Ureter (tissue), 1 donor: ENCODE results near the gene ADD2. TPM values are rescaled to one million over a fixed set of nuclear protein-coding genes. Genes with fewer than 3 reads are reported as not detected.
A peak's percentile ranks its signal among the peaks of the same experiment; 100 is the strongest.

Experiments
- DNase-seq: peaks from one replicate; pipeline ENCODE4 v3.0.0-alpha.2; 2020; ENCODE audit warnings: low spot score
- total RNA-seq: library from RNA; stranded (reverse); gene quantifications from one replicate; pipeline ENCODE4 v1.2.4, GENCODE V29; 2023
- donor health status: DM: yes; HTN: yes; CAD: no.

The ADD2 gene
- total RNA-seq, 1 donor from 2014 or later = 2.1 TPM

DNA sequence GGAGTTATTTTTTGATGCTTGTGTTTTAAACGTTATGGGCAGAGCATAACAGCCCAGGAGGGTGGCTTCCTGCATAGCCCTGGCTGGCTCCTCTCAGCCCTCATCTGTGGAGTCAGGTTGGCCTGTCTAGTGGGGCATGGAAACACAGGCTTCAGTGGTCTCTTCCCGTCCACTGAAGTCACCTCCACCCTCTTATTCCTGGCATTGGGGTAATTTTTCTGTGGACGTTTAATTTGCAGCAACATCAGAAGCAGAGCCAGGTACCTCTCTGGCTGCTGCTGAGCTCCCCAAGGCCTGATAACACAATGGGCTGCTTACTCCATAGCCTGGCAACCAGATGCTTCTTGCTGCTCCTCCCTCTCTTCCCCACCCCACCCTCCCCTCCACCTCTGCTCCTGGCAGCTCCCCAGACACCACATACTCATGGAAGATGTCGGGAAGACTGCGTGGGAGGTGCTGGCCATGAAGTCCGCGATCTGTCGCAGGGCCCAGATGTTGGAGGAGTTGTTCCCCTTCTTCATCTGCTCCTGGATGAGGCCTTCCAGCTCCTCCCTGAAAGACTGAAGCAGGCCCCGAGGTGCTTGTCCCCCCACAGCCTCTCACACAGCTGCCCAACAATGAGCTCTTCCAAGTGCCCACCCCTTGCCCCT is 64.0 kb downstream of the ADD2 start:
- no peak for DNase-seq

DNA sequence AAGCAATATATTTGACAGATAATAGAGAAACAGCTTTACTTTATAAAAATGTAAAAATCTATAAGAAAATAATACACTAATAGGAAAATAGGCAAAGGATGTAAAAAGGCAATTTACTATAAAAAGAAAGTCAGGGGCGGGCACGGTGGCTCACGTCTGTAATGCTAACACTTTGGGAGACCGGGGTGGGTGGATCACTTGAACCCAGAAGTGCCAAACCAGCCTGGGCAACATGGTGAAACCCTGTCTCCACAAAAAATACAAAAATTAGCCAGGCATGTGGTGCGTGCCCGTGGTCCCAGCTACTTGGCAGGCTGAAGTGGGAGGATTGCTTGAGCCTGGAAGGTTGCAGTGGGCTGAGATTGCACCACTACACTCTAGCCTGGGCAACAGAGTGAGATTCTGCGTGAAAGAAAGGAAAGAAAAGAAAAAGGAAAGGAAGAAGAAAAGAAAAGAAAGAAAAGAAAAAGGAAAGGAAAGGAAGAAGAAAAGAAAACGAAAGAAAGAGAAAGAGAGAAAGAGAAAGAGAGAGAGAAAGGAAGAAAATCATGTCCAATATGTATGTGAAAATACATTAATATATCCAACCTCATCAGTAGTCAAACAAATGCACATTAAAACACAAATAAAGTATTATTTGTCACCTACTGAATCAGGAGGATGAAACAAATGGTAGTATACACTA is 65.1 kb downstream of the ADD2 start:
- DNase-seq = no peak

DNA sequence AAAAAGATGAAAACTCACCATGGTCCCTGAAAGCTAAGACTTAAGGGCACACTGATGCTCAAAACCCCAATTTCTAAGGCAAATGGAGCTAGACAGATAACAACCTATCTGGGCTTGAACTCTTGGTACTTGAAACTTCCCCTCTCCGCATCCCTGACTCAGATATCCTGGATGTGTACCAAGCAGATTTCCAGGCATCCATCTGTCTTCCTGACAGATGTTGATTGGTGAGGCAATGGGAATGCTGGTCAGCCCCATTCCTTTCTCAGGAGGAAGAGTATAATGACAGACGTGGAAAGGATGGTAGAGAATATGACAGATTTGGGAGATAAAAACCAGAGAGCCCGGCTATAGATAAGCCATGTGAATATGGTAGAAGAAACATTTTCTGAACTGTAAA is 69.2 kb downstream of the ADD2 start:
- DNase-seq = no peak

DNA sequence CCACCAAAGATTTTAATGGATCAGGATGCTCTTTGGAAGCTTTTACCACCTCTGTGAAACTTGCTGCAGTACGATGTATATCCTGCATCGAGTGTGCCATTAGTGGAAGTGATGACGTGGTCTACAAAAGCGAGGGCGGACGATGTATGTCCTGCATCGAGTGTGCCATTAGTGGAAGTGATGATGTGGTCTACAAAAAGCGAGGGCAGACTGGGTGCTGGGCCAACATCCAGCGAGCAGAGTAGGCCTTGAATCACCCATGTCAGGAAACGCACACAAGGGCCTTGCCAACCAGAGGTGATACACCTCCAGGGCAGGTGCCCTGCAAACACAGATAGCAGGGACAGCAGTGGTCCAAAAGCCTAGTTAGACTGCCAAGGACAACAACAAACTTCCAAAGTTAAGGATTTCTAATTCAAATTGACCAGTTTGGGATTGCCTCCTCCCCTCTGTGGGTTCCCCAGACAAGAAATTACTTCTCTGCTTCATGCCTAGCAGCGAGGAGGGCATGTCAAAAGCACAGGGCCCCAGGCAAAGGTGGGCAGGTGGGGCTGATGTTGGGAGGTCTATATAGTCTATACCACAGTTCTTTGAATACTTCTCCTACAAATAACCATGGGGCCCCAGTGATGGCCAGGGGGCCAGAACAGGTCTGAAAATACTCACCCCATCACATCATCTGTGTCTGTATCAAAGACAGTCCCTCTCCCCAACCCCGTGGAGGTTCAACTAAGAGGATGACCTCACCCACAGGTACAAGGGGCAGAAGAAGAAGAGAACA is 70.2 kb downstream of the ADD2 start:
- no peak for DNase-seq

DNA sequence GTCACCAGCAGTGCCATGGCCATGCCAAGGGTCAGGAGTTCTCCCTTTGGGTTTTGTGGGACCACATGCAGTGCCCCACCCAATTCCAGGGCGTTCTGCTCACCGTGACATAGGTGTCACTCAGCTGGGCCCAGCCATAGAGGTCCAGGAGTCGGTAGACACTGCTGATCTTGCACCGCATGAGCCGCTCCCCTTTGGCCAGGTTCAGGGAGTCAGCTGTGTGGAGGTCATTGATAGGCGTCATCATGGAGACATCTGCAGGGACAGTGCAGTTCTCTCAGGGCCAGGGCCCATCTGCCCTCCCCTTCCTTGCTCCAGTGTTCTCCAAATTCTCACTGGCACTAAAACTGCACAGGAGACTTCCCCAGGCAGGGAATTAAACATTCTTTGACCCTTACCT is 71.9 kb downstream of the ADD2 start:
- DNase-seq = no peak

DNA sequence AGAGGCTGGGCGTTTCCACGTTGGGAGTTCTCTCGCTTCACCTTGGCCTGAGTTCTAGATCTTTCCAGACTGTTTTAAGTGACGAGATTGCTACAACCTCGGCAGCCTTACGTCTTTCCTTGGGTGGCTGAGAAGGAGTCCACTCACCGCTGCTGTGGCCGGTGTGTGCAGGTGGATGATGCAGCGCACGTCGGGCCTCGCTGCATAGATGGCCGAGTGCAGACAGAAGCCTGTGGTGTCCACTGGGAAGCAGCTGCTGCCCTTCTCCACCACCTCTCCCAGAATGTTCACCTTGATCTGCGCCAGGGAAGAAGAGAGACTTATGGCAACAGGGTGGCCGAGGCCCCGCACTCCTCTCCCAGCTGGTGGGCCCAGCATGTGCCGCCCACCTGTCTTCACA is 75.7 kb downstream of the ADD2 start:
- no peak for DNase-seq

DNA sequence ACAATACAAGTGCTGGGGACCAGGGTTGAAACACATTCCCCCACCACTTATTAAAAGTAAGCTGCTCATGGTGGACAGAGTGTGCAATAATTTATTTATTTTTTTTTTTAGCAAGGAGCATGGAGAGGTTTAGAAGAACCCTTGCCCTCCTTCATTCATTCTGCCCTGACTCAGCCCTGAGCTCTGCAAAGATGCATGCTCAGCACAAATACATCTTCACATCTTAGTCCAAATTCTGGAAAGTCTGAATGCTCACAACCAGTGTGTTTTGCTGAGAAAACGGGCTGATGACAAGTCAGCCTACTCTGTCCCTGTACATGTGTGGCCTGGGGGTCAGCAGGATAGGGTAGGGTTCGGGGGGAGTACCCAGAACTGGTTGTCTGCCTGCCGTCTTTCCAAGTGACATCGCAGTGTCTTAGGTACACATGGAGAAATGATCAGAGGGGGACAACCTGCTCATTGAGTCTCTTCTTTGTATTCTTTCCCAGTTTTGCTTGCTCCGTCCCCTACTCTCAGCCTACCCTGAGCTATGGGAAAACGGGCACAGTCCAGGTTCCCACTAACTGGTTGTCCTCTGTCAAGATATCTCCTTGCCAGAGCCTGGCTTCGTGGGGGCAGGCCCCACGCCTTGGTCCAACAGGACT is 76.4 kb downstream of the ADD2 start:
- no peak for DNase-seq

DNA sequence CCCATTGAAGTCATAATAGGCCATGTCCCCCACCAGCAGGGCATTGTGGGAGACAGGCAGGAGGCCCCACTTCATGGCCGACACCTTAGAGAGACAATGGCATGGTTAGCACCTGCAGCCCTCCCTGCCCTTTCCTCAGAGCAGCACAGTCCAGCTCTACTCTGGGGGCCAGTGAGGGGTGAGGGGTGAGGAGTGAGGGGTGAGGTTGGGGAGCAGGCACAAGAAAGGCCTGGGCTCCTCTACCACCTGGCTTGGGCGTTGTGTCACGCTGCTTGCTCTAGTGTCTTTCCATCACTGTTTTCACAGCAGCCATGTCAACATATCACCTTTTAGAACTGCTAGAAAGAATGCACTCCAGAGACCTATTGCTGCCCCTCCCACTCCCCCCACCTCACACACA is 77.2 kb downstream of the ADD2 start:
- no peak for DNase-seq

DNA sequence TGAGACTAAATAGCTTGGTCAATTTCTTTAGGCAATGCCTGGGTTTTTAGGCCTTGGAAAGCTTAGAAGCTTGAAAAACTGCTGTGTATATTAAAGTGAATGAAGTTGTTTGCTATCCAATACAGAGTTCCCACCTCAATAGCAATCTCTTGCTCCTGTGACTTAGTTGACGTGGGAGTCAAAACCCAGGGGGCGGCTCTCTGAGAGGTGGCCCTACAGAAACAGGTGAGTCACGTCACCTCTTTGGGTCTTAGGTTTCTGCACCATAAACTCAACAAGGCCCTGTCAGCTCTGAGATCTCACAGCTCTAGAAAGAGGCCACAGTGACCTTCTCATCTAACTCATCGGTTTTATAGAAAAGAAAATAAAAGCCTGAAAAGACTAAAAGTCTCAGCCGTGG is 79.6 kb downstream of the ADD2 start:
- DNase-seq = no peak

DNA sequence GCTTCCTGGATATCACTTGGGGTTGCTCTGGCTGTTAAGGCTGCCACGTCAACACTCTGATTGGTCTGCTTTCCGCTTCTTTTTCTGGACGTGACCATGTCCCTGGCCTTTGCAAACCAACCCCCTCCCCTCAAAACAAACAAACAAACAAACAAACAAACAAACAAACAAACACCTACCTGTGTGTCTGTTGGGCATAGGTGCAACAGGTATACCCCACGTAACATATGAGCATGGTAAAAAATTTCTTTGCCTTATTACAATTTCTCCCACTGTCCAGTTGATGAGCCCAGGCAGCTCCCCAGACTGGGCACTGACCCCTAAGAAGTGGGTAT is 80.6 kb downstream of the ADD2 start:
- no peak for DNase-seq

DNA sequence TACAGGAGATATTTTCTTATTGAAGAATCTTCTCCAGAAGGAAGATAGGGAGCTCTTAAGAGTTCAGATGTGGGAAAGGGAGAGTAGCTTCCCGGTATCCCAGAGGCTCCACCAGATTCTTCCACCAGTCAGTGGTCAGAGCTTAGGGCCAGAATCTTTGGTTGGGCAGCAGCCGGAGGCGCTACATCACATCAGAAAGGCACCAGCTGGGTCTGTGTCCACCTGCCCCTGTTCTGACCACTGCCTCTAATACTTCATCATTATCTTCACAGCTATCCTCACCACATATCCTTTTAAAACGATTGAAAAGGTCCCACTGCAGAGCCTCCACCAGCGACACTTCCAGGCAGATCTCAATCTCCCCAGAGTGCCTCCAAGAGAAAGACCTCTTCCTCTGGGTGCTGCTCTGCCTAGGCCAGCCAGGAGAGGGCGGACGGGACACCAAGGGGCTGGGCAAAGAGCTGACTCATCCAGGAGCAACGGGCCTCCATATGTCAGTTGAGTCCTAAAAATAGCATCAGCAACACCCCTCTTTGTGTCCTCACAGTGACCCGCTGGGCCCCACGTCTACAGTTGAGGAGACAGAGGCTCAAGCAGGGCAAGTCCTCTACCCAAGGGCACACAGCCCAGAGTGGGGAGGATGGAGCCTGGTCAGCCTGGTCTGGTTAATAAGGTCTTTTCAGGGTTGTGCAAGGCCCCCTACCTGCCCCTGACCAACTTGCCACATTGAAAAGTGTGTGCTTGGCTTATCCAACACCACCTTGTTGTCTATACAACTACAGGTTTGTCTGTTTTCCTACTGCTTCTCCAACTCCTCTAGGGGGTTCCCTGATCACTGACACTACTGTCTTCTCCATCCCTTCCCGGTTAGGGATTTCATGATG is 81.2 kb downstream of the ADD2 start:
- DNase-seq = peak; percentile 32

DNA sequence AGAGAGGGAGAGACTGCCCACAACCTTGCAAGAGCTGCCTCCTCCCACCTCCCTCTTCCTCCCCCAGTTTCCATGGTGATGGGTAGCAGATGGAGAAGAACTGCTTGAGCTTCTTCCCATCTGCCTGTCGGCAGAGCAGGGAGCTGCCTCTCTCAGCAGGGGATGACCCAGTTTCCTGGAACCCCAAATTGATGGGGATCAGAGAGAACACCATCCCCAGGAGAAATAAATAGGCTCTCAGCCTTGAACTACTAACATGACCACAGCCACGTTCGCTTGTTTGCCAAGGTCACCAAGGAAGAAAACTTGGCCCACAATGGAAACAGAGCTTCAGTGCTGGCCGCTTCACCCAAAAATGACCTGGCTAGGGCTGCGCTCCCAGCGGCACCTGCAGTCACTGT is 82.2 kb downstream of the ADD2 start:
- DNase-seq = peak; percentile 6

DNA sequence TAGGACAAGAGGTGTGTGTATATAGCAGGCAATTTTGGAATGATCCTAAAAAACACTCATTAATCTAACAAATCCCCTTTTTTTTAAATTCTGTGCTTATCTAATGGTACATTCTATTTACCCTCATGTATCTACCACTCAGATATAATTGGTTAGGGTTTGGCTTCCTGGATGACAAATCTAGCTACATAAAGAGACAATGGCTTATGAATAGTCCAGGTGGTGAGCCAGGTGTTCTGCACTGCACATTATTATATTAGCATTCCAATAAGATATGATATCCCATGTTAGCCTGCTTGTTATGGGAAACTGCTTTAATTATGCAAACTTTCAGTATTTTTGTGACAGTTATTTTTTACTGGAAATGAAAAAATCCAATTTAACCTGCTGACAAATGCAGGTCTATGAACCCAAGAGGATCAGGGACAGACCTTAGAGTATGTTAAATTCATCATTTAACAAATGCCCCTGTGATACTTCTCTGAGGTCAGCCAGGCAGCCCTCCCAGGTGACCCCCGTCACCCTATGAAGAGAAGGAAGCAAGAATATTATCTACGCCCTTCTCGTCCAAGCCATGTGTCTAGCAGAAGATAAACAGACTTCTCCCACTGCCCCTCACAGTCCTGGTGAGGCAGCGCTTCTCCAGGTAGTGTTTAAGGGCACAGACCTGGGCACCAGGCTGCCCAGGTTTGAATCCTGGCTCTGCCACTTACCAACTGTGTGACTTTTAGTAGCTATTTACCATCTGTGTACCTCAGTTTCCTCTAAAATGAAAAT is 83.0 kb downstream of the ADD2 start:
- DNase-seq = peak; percentile 7

DNA sequence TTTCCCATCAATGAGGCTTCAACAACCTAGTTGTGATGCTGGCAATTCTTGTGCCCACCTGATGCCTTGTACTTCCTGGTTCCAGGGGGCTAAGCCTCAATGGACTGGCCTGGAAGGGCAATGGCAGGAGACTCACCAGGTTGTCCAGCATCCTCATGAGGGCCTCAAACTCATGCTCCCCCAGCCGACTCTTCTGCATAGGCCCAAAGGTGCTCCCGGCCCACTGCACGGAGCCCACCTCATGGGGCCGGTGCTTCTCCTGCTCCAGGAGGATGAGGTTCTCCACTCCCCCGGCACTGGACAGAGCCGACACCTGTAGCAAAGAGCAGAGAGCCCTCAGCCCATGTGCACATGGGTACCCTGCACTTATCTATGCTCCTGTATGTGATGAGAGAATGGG is 84.5 kb downstream of the ADD2 start:
- peak; percentile 20 for DNase-seq

DNA sequence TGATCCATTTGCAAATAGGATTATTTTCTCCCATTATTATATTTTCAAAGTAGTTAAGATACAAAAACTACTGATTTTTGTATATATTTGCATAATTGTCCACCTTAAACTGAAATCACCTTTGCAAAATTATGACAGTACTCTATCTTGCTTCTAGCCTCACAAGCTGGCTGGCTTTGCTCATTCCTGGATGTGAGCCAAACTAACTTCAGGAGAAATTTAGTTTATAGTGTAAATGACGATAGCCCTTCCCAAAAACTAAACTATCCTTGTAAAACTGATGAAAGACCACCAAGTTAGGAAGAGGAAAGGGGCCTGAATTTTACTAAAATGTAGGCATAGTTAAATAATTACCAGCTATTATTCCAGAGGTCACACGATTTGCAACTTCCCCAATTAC is 87.3 kb downstream of the ADD2 start:
- DNase-seq = no peak

DNA sequence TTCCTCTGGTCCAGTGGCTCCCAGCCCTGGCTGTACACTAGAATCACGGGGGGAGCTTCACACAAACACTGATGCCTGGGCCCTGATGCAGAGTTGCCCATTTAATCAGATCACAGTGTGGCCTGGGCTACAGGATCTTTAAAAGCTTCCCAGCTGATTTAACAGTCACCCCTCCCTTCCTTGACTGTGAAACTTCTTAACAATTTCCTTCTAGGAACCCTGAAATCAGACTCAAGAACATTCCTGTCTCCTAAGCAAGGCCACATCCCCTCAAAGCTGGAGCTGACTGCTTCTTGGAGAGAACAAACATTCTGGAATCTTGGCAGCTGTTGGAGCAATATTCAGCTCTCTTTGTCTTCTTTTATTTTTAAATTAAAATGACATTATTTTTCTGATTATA is 88.7 kb downstream of the ADD2 start:
- DNase-seq = peak; percentile 26

DNA sequence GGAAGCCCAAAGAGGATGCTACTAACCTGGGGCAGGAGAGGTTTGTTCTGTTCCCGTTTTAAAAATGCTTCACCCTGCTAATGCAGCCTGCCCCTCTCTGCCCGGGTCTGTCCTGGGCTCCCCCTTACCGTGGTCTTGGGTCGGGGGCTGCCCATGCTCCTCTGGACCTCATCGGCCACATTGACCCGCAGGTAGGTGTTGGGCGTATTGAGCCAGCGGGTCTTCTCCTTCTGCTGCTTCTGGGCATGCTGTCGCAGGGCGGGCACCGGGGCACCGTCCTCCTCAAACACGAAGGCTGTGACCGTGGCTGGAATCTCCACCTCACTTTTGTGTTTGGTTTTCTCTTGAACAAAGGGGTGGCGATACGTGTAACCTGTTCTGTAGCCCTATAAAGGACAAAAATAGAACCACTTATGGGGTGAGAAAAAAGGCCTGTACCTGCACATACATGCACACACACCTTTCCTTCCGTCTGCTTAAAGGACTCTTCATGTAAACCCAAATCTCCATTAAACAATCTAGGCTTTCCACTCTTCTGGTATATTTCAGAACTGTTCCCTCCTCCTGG is 89.3 kb downstream of the ADD2 start:
- DNase-seq = no peak

DNA sequence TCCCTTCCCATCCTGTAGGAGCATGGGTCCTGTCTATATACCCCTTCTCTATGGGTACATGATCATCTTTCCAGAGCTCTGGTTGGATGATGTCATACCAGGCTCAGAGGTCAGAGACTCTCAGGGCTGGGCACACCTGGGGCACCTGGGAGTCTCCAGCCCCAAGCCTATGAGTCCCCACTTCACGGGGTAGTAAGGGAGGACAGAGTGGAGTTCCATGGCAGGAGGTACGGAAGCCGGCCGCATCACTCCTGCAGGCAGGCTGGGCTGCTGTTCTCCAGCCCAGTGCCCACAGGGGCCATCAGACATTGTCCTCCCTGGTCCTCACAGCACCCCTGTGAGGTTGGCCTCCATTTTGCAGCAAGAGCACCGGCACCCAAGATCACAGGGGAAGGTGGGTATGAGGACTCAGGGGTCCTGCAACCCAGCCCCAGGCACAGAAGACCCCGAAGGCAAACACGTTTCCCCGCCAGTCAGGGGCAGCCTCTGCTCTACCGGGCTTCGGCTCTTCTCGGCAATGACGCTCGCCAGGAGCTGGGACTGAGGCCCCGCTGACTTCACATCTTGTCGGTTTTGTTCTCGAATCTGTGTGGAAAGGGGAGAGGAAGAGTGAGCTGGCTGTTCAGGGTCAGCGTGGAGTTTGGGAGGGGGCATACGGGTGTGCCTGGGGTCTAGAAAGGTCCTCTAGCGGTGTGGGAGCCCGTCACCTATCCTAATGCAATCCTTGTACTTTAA is 91.5 kb downstream of the ADD2 start:
- no peak for DNase-seq

DNA sequence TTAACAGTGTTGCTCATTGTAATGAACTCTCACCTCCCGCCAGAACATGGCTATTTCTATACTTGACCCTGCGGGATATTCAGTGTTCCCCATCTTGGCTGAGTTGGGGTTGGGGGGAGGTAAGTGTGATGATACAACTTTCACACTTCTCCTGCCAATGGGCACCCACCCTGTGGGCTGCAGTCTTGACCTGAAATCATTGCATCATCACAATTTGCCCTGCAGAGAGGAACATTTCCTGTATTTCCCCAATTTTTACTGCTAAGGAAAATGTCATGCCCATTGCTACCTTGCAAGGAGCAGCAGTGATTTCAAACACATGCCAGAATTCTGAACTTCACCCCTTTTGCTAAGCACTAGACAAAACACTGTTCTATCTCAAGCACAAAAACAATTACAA is 92.1 kb downstream of the ADD2 start:
- DNase-seq = no peak
